CD4-positive, alpha-beta T cell treated with Interleukin-2 at 100 ng/mL for 4 hours (primary cell): Measurements from ENCODE around the gene RNF227.
"Not testable (repeated sequence)": the region's sequence is repeated elsewhere in the genome, so short reads cannot be mapped to it uniquely, and the experiment has no call there.

Experiments
- DNase-seq: peaks from one replicate; pipeline ENCODE4 v3.0.0-alpha.2; 2020; ENCODE audit warnings: low spot score

Gene RNF227

DNA sequence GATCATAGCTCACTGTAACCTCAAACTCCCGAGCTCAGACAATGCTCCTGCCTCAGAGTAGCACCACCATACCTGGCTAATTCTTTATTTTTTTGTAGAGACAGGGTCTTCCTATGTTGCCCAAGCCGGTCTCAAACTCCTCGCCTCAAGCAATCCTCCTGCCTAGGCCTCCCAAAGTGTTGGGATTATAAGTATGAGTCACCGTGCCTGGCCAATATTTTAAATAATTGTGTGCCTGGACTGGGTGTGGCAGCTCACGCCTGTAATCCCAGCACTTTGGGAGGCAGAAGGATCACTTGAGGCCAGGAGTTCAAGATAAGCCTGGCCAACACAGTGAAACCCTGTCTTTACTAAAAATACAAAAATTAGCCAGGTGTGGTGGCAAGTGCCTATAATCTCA lies 51.7 kb downstream of the RNF227 start:
- not testable (repeated sequence) for DNase-seq
